Measurements from ENCODE around the gene POMT1.
A peak's percentile ranks its signal among the peaks of the same experiment; 100 is the strongest.
"Not testable (repeated sequence)": the region's sequence is repeated elsewhere in the genome, so short reads cannot be mapped to it uniquely, and the experiment has no call there.

Gene POMT1

GRCh38 chr9:131499254-131499767 lies 3.4 kb upstream of the POMT1 start:
- no peak for DNase-seq (ENCODE audit: low read depth)

DNA sequence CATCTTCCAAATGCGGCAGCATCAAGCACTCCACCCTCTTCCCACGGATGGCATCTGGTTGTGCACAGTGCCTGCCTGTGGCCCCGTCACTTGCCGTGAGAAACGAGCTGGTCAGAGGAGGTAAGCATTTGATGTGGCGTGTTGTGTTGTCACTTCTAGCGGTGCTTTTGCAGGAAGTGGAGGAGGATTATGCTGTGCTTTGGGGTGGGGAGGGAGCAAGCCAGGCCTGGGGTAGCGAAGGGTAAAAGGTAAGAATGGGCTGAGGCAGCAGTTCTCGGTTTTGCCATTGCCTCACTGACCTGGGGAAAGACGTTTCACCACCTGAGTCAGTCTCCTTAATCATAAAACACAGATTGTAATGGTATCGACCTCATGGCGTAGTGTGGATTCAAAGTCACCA lies 2.3 kb upstream of the POMT1 start:
- peak; percentile 53 for DNase-seq (ENCODE audit: low read depth)

DNA sequence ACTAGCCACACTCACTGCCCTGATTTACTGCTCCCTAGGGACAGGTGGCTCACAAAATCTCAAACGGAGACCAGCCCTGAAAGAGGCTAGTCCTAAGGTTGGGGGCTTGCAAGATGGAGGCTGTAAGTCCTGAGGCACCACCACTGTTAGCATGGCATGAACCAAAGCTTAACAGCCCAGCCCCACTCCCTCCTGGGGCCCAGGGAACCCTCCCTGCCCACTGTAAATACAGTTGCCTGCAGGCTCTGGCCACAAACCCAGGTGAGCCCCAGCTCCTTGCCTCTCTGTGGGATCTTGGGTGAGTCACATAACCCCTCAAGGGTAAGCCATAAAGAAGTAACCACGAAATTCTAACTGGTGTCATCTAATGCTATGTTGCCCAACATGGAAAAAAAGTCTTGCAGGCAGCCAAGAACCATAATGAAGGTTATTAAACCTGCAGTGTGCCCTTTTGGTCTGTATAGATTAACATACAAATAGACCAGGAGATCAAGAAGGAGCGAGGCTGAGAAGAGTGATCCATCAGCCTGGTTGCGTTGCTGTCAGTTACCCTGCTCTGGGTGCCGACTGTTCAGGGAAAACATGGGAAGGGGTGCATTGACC lies 1.7 kb upstream of the POMT1 start:
- DNase-seq (ENCODE audit: low read depth) = peak; percentile 49

DNA sequence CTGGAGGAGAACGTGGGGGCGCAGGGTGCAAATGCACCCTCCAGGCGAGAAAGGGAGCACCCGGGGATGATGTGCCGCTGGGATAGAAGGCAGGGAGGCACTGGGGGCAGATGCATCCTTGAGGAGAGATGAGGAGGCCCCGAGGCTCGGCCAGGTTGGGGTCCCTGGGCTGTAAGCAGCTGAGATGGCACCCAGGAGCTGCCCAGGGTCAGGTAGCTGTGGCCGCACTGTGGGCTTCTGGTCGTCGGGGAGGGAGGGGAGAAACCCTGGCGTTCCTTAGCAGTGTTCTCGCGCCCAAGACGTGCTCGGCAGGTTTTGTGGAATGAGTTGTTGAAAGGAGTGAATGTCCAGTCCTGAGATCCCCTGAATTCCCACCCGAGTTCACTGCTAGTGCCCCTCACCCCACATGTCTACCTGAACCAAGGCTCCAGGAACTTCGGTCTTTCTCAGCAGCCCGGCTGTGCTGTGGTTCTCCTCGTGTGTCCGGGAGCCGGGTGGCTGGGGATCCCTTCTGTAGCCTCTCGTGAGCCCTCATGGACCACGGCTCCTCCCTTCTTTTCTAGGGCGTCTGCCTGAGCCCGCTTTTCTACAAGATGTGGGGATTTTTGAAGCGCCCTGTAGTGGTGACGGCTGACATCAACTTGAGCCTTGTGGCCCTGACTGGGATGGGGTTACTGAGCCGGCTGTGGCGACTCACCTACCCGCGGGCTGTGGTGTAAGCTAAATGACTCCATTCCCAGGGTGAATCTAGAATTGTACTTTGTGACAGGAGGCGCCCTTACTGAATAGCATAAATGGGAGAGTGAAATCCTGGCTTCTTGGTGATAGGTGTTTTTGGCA lies 1.1 kb downstream of the POMT1 start:
- peak; percentile 55 for DNase-seq (ENCODE audit: low read depth)

DNA sequence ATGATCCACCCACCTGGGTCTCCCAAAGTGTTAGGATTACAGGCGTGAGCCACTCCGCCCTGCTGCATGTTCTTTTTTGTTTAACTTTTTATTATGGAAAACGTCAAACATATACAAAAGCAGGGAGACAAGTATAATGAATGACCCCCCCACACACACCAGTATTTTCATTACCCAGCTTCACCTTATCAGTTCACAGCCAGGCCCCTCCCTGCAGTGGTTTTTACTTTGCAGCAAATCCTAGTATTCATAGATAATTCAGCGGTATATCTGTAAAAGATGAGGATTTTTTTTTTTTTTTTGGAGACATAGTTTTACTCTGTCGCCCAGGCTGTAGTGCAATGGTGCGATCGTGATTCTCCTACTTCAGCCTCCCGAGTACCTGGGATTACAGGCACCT lies 2.3 kb downstream of the POMT1 start:
- DNase-seq (ENCODE audit: low read depth) = no peak

GRCh38 chr9:131511416-131511815 lies 8.7 kb downstream of the POMT1 start:
- DNase-seq (ENCODE audit: low read depth) = no peak

DNA sequence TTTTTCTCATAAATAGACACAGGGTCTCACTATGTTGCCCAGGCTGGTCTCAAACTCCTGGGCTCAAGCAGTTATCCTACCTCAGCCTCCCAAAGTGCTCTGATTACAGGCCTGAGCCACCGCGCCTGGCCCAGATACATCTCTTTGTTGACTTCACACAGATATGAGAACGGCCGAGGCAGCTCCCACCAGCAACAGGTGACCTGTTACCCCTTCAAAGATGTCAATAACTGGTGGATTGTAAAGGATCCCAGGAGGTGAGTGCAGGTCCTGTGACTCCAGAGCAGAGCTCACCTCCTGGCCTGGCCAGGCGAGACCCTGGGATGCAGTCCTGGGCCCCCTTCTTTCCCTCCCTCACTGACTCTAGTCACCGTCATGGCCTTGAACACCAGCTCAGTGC lies 9.2 kb downstream of the POMT1 start:
- DNase-seq (ENCODE audit: low read depth) = no peak

DNA sequence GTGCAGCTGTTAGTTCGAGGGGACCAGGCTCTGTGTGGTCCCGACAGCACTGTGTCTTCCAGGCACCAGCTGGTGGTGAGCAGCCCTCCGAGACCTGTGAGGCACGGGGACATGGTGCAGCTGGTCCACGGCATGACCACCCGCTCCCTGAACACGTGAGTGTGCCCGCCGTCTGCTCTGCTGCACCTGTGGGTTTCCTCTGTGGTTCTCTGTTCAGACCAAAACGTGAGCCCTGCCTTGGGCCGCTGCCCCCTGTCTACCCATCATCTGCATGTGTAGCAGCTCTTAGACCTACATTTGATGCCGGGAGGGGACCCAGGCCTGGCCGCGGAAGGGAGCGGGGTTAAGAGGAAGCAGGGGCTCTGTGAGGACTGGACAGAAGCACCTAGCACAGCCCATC lies 10.5 kb downstream of the POMT1 start:
- no peak for DNase-seq (ENCODE audit: low read depth)

DNA sequence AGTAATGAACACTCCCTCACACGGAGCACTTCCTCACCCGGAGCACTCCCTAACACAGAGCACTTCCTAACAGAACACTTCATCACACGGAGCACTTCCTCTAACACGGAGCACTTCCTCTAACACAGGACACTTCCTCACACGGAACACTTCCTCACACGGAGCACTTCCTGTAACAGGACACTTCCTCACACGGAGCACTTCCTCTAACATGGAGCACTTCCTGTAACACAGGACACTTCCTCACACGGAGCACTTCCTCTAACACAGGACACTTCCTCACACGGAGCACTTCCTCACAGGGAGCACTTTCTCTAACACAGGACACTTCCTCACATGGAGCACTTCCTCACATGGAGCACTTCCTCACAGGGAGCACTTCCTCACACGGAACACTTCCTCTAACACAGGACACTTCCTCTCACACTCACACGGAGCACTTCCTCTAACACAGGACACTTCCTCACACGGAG lies 12.9 kb downstream of the POMT1 start:
- DNase-seq (ENCODE audit: low read depth) = not testable (repeated sequence)

- DNase-seq (ENCODE audit: low read depth) = no peak
These were observed 13.4 kb downstream of the POMT1 start for GRCh38 chr9:131516100-131516499.

DNA sequence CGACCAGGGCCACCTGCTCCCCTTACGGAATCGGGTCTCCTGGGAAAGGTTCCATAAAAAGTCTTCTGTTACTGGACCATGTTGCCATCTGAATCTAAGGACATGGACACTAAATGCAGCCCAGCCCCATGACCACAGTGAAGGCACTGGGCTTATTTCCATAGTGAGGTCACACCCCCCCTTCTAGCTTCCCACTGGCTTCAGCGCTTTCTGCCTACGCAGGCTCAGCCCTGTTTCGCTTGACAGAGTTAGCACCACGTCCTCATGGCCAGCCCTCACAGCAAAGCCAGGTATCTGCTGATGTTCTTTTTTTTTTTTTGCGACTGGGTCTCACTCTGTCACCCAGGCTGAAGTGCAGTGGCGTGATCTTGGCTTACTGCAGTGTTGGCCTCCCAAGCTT lies 14.2 kb downstream of the POMT1 start:
- no peak for DNase-seq (ENCODE audit: low read depth)

DNA sequence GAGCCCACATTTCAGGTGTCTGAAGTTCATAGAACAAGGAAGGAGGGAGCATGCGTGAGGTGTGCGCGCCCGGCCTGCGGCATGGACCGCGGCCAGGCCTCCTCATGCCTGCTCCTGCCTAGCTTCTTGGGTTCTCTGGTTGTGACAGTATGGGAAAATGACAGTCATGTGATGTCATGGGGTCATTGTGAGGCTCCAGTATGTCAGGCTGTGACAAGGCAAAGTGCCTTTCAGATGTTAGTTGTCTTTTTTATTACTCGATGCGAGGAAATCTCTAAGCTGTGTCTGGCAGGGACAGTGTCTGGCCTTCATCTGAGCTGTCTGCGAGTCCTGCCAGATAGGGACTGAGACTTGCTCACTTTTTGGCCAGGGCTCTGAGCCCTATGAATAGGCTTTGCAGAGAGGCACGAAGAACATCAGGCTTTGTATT lies 15.1 kb downstream of the POMT1 start:
- no peak for DNase-seq (ENCODE audit: low read depth)

GRCh38 chr9:131518553-131518952 lies 15.8 kb downstream of the POMT1 start:
- DNase-seq (ENCODE audit: low read depth) = no peak

DNA sequence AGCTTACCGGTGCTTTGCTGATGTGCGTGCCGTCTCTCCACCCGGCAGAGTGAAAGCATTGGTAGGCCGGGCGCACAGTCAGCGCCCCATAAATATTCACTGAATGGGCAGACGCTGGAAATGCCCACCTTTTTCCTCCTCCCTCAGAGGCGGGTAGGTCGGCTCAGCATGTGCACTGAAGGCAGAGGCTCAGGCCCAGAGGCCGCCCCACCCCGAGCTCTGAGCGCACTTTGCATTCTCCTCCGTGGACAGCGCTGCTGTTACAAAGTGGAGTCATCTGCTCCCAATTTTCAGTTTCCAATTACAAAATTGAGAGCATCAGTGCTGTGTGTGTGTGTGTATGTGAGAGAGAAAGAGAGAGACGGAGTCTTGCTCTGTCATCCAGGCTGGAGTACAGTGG lies 17.8 kb downstream of the POMT1 start:
- DNase-seq (ENCODE audit: low read depth) = no peak

DNA sequence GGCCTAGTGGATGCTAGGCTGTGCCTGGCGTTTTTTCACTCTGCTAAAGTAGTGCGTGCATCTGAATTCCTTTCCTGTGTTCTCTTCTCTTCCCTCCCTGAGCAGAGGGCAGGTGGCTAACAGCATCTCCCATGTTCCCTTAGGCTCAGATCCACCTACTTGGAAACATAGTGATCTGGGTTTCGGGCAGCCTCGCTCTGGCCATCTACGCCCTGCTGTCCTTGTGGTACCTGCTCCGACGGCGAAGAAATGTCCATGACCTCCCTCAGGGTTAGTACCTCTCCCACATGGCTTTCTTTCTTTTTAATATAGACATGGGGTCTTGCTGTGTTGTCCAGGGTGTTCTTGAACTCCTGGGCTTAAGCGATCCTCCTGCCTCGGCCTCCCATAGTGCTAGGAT lies 18.5 kb downstream of the POMT1 start:
- no peak for DNase-seq (ENCODE audit: low read depth)

DNA sequence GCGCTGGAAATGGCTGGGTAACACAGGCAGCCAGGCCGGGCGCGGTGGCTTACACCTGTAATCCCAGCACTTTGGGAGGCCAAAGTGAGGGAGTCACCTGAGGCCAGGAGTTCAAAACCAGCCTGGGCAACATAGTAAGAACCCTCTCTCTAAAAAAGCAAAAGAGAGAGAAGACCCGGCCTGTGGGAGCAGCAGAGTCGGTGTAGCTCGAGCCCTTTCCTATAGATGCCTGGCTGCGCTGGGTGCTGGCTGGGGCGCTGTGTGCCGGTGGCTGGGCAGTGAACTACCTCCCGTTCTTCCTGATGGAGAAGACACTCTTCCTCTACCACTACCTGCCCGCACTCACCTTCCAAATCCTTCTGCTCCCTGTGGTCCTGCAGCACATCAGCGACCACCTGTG lies 19.1 kb downstream of the POMT1 start:
- no peak for DNase-seq (ENCODE audit: low read depth)

- DNase-seq (ENCODE audit: low read depth) = no peak
These were observed 19.8 kb downstream of the POMT1 start for GRCh38 chr9:131522257-131523085.

DNA sequence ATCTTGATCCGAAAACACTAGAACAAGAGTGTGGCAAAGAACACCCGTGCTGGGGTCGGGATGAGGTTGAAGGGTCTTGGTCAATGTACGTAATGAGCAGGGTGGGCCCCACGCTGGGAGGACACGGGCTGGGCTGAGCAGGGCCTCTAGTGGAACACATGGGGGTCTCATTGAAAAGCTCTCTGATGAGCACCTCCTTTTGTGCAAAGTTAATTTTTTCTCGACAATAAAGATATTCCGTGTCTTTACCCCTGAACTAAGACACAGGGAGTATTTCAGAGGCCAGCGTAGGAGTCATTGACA lies 20.3 kb downstream of the POMT1 start:
- no peak for DNase-seq (ENCODE audit: low read depth)

DNA sequence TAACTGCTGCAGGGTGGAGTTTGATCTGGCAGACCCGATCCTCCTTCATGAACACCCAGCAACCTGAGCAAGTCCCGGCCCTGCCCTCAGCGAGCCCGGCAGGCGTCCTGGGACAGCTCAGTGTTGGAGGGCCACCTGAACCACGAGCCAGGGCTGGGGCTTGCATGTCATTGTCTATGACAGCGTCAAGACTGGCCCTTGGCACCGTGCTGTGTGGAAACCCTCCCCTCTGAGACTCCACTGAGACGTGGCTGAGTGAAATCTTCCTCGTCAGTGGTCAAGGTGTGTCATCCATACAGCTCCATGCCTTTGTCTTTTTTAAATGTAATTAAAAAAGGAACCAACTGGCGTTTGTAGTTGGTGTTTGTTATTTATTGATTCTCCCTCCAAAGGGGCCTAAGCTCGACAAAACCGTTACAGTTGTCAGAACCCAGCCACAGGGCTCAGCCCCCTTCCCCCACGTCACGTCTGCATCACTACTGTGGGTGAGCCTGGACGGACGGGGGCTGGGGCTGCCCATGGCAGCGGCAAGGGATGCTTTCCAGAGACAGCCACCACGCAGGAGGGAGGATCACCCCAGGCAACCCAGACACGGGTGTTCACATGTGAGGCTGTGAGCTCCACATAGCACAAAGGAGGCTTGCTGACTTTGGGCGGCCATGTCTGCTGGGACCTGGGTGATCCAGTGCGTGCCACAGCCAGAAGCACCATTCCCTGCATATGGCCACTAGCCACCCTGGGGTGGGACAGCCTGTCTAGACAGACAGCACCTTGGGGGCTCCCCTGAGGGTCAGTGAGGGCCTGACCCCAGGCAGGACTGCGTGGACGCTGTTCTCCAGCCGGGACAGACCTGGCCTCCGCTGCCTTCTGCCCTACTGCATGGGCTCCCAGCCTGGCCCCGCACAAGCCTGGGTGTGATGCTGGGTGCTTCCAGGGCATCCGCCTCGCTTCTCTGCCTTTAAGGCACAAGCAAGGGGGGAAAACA lies 21.0 kb downstream of the POMT1 start:
- DNase-seq (ENCODE audit: low read depth) = no peak

DNA sequence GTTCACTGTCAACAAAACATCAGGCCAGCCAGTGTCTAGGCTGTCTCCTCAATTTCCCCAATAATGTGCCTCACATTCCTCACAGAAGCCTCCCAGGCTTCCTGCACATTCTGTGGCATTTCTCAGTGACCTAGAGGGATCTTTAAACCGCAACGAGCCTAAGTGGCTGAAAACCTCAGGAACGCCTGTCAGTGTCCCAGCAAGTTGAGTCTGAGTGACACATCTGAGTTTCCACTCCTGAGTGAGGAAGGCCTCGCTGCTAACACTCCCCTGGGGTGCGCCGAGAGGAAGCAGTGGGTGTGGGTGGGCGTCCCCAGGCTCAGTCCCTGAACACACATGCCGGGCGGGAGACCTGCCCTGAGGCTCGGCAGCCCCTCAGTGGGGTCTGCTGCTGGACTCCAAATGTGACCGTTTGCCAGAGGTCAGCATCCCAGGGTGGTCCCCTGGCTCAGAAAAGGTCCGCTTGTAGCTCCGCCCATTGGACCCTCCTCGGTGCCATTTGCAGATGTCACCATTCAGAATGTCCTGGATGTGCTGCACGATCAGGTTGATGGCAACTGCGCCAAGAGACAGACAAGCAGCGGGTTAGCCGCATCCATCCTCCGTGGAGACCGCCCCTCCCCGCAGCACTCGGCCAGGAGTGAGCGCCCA lies 22.1 kb downstream of the POMT1 start:
- no peak for DNase-seq (ENCODE audit: low read depth)
